IMR-90 (cell line): ENCODE measurements around the gene IL34. TPM values are rescaled to one million over a fixed set of nuclear protein-coding genes. Genes with fewer than 3 reads are reported as not detected.

Experiments
- ATAC-seq: fragments of 200-7000 bp; cut with Tn5 transposase; 2 replicates; pipeline ENCODE4 v1.9.1; 2020; ENCODE audit warnings: low read depth, mild to moderate bottlenecking, moderate library complexity
- BruUV-seq: library from RNA; stranded (reverse); fragments of 400-500 nt; replicated peaks from 2 replicates; lab custom pipeline; 2021; lab: Mats Ljungman, UMichigan
- CTCF ChIA-PET: fragments of 300-600 bp; formaldehyde crosslinking; extraction: SDS; loops from one replicate; lab custom pipeline; 2021; ENCODE audit warnings: antibody characterized with exemption; lab: Yijun Ruan, JAX
- POLR2A ChIA-PET: fragments of 300-600 bp; sonication (Branson Sonifier 250); formaldehyde crosslinking; loops from one replicate; lab custom pipeline; 2022; ENCODE audit warnings: antibody characterized with exemption; ENCODE audit not compliant: unreplicated experiment; lab: Charles Lee
- DNase-seq: peaks from one replicate; pipeline ENCODE4 v3.0.0; 2013
- H2AFZ ChIP-seq: replicated peaks from 2 replicates; pipeline ENCODE3; 2013; ENCODE audit warnings: low read length, mild to moderate bottlenecking; ENCODE audit not compliant: poor library complexity
- H2AK5ac ChIP-seq: 2 replicates; pipeline ENCODE4 v1.6.1; 2013; ENCODE audit warnings: low read depth, low read length, inconsistent platforms
- H2AK9ac ChIP-seq: replicated peaks from 2 replicates; pipeline ENCODE3; 2013; ENCODE audit warnings: mild to moderate bottlenecking, low read depth, low read length, moderate library complexity; ENCODE audit not compliant: poor library complexity
- H2BK120ac ChIP-seq: 2 replicates; pipeline ENCODE4 v1.6.1; 2013; ENCODE audit warnings: low read depth, low read length, inconsistent platforms
- H2BK15ac ChIP-seq: 3 replicates; pipeline ENCODE4 v1.6.1; 2013; ENCODE audit warnings: low read depth, low read length, inconsistent platforms
- H2BK20ac ChIP-seq: 2 replicates; pipeline ENCODE4 v1.6.1; 2013; ENCODE audit warnings: low read depth, mild to moderate bottlenecking, inconsistent platforms, low read length, moderate library complexity
- H2BK5ac ChIP-seq: 2 replicates; pipeline ENCODE4 v1.6.1; 2013; ENCODE audit warnings: mild to moderate bottlenecking, low read depth, low read length, inconsistent platforms; ENCODE audit not compliant: poor library complexity, severe bottlenecking
- H3K14ac ChIP-seq: replicated peaks from 2 replicates; pipeline ENCODE4 v1.6.1; 2013; ENCODE audit warnings: low read depth, low read length, inconsistent platforms
- H3K18ac ChIP-seq: 2 replicates; pipeline ENCODE4 v1.6.1; 2013; ENCODE audit warnings: low read depth, low read length, control low read depth
- H3K23ac ChIP-seq: 2 replicates; pipeline ENCODE4 v1.6.1; 2013; ENCODE audit warnings: low read depth, low read length, inconsistent platforms
- H3K27ac ChIP-seq: 2 replicates; pipeline ENCODE4 v1.5.1; 2013; ENCODE audit warnings: mild to moderate bottlenecking, control low read depth, low read length; ENCODE audit not compliant: insufficient read depth
- H3K27me3 ChIP-seq: 2 replicates; pipeline ENCODE4 v1.6.1; 2013; ENCODE audit warnings: low read length; ENCODE audit not compliant: control insufficient read depth, insufficient read depth
- H3K36me3 ChIP-seq: 2 replicates; pipeline ENCODE4 v1.6.1; 2013; ENCODE audit warnings: low read length, mixed read lengths; ENCODE audit not compliant: control insufficient read depth, insufficient read depth
- H3K4ac ChIP-seq: 2 replicates; pipeline ENCODE4 v1.6.1; 2013; ENCODE audit warnings: low read depth, low read length, inconsistent platforms
- H3K4me1 ChIP-seq: 2 replicates; pipeline ENCODE4 v1.6.1; 2013; ENCODE audit warnings: low read length, mixed read lengths; ENCODE audit not compliant: control insufficient read depth, insufficient read depth
- H3K4me2 ChIP-seq: 2 replicates; pipeline ENCODE4 v1.6.1; 2013; ENCODE audit warnings: low read depth, mild to moderate bottlenecking, control low read depth, low read length, moderate library complexity
- H3K4me3 ChIP-seq: 2 replicates; pipeline ENCODE4 v1.5.1; 2013; ENCODE audit warnings: low read depth, mild to moderate bottlenecking, control low read depth, low read length, moderate library complexity; ENCODE audit not compliant: insufficient read depth
- H3K56ac ChIP-seq: 2 replicates; pipeline ENCODE4 v1.6.1; 2013; ENCODE audit warnings: low read length, inconsistent platforms; ENCODE audit not compliant: insufficient read depth; ENCODE audit errors: extremely low read depth
- H3K79me1 ChIP-seq, 2 experiments: 2 replicates each; pipeline ENCODE4 v1.6.1; 2013; ENCODE audit warnings: low read length in 2 of 2, inconsistent platforms in 1 of 2, low read depth in 1 of 2
- H3K9ac ChIP-seq: 2 replicates; pipeline ENCODE4 v1.6.1; 2013; ENCODE audit warnings: low read depth, low read length, control low read depth
- H3K9me1 ChIP-seq: 2 replicates; pipeline ENCODE4 v1.6.1; 2013; ENCODE audit warnings: low read length, inconsistent platforms; ENCODE audit not compliant: insufficient read depth
- H3K9me3 ChIP-seq: 2 replicates; pipeline ENCODE4 v1.6.1; 2013; ENCODE audit warnings: low read length; ENCODE audit not compliant: control insufficient read depth, insufficient read depth
- H4K20me1 ChIP-seq: 2 replicates; pipeline ENCODE4 v1.6.1; 2013; ENCODE audit warnings: low read length, inconsistent platforms; ENCODE audit not compliant: insufficient read depth
- H4K5ac ChIP-seq: 2 replicates; pipeline ENCODE4 v1.6.1; 2013; ENCODE audit warnings: mild to moderate bottlenecking, low read depth, low read length, control low read depth
- H4K8ac ChIP-seq, 2 experiments: 2 replicates each; pipeline ENCODE4 v1.6.1; 2013; ENCODE audit warnings: low read depth in 2 of 2, low read length in 2 of 2, control low read depth in 1 of 2, inconsistent platforms in 1 of 2
- H4K91ac ChIP-seq: 2 replicates; pipeline ENCODE4 v1.6.1; 2013; ENCODE audit warnings: low read depth, low read length, inconsistent platforms; ENCODE audit not compliant: insufficient read depth
- BHLHE40 ChIP-seq: fragments of 150-350 bp; IDR thresholded peaks from 2 replicates; pipeline ENCODE4 v1.6.1; 2016; ENCODE audit warnings: mild to moderate bottlenecking, low read depth, low read length
- CEBPB ChIP-seq: IDR thresholded peaks from 2 replicates; pipeline ENCODE4 v1.6.1; 2012; ENCODE audit warnings: low read depth, low read length, improper control_type of control experiment
- CHD1 ChIP-seq: IDR thresholded peaks from 2 replicates; pipeline ENCODE4 v1.6.1; 2012; ENCODE audit warnings: low read depth, low read length, improper control_type of control experiment
- CTCF ChIP-seq: conservative IDR thresholded peaks from 2 replicates; pipeline ENCODE4 v1.5.1; 2012; ENCODE audit warnings: mild to moderate bottlenecking, low read depth, low read length, improper control_type of control experiment
- ELK1 ChIP-seq: fragments of 150-350 bp; IDR thresholded peaks from 2 replicates; pipeline ENCODE4 v1.6.1; 2016; ENCODE audit warnings: low read depth, mild to moderate bottlenecking, low read length, moderate library complexity, borderline replicate concordance
- FOS ChIP-seq: fragments of 150-350 bp; IDR thresholded peaks from 2 replicates; pipeline ENCODE4 v1.6.1; 2016; ENCODE audit warnings: low read depth, low read length
- MAFK ChIP-seq: IDR thresholded peaks from 2 replicates; pipeline ENCODE4 v1.6.1; 2012; ENCODE audit warnings: low read depth, low read length, improper control_type of control experiment
- MXI1 ChIP-seq: IDR thresholded peaks from 2 replicates; pipeline ENCODE4 v1.6.1; 2012; ENCODE audit warnings: low read depth, mild to moderate bottlenecking, low read length, moderate library complexity, borderline replicate concordance
- NFE2L2 ChIP-seq: fragments of 150-350 bp; IDR thresholded peaks from 2 replicates; pipeline ENCODE4 v1.6.1; 2016; ENCODE audit warnings: low read depth, mild to moderate bottlenecking, low read length
- POLR2A ChIP-seq: IDR thresholded peaks from 2 replicates; pipeline ENCODE4 v1.6.1; 2012; ENCODE audit warnings: mild to moderate bottlenecking, low read depth, low read length
- RAD21 ChIP-seq: IDR thresholded peaks from 2 replicates; pipeline ENCODE4 v1.6.1; 2012; ENCODE audit warnings: low read length, improper control_type of control experiment
- RCOR1 ChIP-seq: IDR thresholded peaks from 2 replicates; pipeline ENCODE4 v1.6.1; 2012; ENCODE audit warnings: mild to moderate bottlenecking, low read length, improper control_type of control experiment; ENCODE audit not compliant: insufficient replicate concordance
- RFX5 ChIP-seq: IDR thresholded peaks from 2 replicates; pipeline ENCODE4 v1.8.0; 2012; ENCODE audit warnings: low read depth, mild to moderate bottlenecking, low read length, moderate library complexity
- SMC3 ChIP-seq: fragments of 150-350 bp; IDR thresholded peaks from 2 replicates; pipeline ENCODE4 v1.6.1; 2016; ENCODE audit warnings: low read depth, mild to moderate bottlenecking, antibody characterized with exemption, low read length, moderate library complexity
- USF2 ChIP-seq: fragments of 150-350 bp; IDR thresholded peaks from 2 replicates; pipeline ENCODE4 v1.6.1; 2017; ENCODE audit warnings: mild to moderate bottlenecking, antibody characterized with exemption, low read length, low read depth
- WGBS, 2 experiments: methylation state at CpG; one replicate each; pipeline versions ENCODE4 v1.1.5 to v1.1.7; 2013; ENCODE audit warnings: missing lambda C conversion rate in 2 of 2; ENCODE audit not compliant: insufficient read length in 1 of 2; ENCODE audit errors: extremely low coverage in 2 of 2; 5-methylcytosine and 5-hydroxymethylcytosine counted together
- dilution Hi-C: fragments of 300-500 bp; cut with HindIII; formaldehyde crosslinking; loops from one replicate; pipeline ENCODE4 v1.14.3; 2018; ENCODE audit warnings: low sequenced_read_pairs; ENCODE audit not compliant: unreplicated experiment
- in situ Hi-C: fragments of 300-500 bp; cut with MboI; formaldehyde crosslinking; loops from 3 replicates; pipeline ENCODE4 v1.14.3; 2019; ENCODE audit warnings: low sequenced_read_pairs, inconsistent platforms, mixed read lengths
- intact Hi-C: fragments of 100-400 bp; cut with micrococcal nuclease; formaldehyde crosslinking; loops from 2 replicates; pipeline ENCODE4 v1.10.0; 2022
- polyA plus RNA-seq, 3 experiments: library from polyadenylated mRNA; depleted of rRNA; stranded (reverse); fragments of >200 nt; gene quantifications; 2 replicates each; pipeline ENCODE4 v1.2.3, GENCODE V29; 2012; ENCODE audit warnings: low replicate concordance in 1 of 3
- total RNA-seq: library from RNA; depleted of rRNA; stranded (reverse); fragments of >200 nt; gene quantifications from 2 replicates; pipeline ENCODE4 v1.2.3, GENCODE V29; 2012

IL34 gene
- total and polyA plus RNA-seq, 2 of the 4 experiments (the other 2 are of a cell fraction), result 1.3 to 2.5 TPM

GRCh38 chr16:70602831-70603230 is 43.5 kb upstream of the IL34 start:
- H3K36me3 ChIP-seq, result no peaks in the 10 kb centered on the region
- H3K27ac ChIP-seq, result no peak overlapping the region
- H2BK20ac ChIP-seq, result no peak overlapping the region
- no peak overlapping the region for H2AFZ ChIP-seq
- no peaks in the 10 kb centered on the region for H3K9me1 ChIP-seq
- no TSS peak for BruUV-seq
- no peak overlapping the region for H4K8ac ChIP-seq
- H2AK9ac ChIP-seq, result no peak overlapping the region
- H3K4me2 ChIP-seq, result no peak overlapping the region
- no CpG with 5 or more reads among the region's 8 CpGs for WGBS, 2 experiments
- H2BK15ac ChIP-seq, result no peak overlapping the region
- ATAC-seq, result no peak
- ChIA-PET CTCF (no interaction called here), POLR2A (no interaction called here)
- no peak overlapping the region for H3K9ac ChIP-seq
- H4K20me1 ChIP-seq, result no peaks in the 10 kb centered on the region
- peaks cover 8% of the 10 kb centered on the region for H3K27me3 ChIP-seq
- no peak overlapping the region for H3K23ac ChIP-seq
- in situ Hi-C loops (no loop called here), dilution Hi-C loops (no loop called here), intact Hi-C loops (no loop called here)
- H2BK5ac ChIP-seq, result no peak overlapping the region
- H4K91ac ChIP-seq, result no peak overlapping the region
- no peaks in the 10 kb centered on the region for H3K9me3 ChIP-seq
- no peak overlapping the region for H3K4me3 ChIP-seq
- no peak for DNase-seq
- no peak overlapping the region for H3K4ac ChIP-seq
- H2BK120ac ChIP-seq, result no peak overlapping the region
- no peak overlapping the region for H3K56ac ChIP-seq
- H3K18ac ChIP-seq, result no peak overlapping the region
- no peaks in the 10 kb centered on the region; the same call in 1 of the 2 replicates for H3K4me1 ChIP-seq
- H3K14ac ChIP-seq, result no peak overlapping the region
- no peak for TF ChIP-seq SMC3
- no peak for TF ChIP-seq BHLHE40
- no peak for TF ChIP-seq CEBPB
- no peak for TF ChIP-seq RFX5
- no peak for TF ChIP-seq FOS
- no peak for TF ChIP-seq MAFK
- no peak for TF ChIP-seq MXI1
- TF ChIP-seq RAD21, result no peak
- no peak for TF ChIP-seq USF2
- no peak for TF ChIP-seq POLR2A
- no peak for TF ChIP-seq RCOR1
- TF ChIP-seq ELK1, result no peak
- TF ChIP-seq CHD1, result no peak
- TF ChIP-seq NFE2L2, result no peak
- no peak for TF ChIP-seq CTCF
- no peaks in the 10 kb centered on the region for H3K79me1 ChIP-seq
- H2AK5ac ChIP-seq, result no peak overlapping the region
- no peak overlapping the region for H4K5ac ChIP-seq
